ENCODE data around the gene COL16A1.

DNA sequence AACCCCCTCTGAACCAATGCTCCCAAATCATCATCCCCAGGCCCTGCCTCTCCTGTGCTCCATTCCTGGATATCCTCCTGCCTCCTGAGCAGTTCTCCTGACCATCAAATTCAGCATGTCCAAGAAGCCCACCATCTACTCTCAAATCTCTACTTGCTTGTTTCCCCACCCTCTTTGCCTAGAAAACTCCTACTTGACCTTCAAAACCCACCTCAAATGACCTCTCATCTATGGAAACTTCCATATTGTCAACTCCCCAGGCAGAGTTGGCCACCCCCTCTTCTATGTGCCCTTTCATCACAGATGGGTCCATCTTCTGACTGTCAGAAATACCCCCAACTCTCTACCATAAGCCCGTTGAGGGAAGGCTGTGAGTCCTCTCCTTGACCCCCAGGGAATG lies 43.5 kb upstream of the COL16A1 start:
- TF ChIP-seq POLR2A (IDR thresholded peaks at IDR 0.05; ENCODE audit: low read depth, low read length) = no peak
- TF ChIP-seq, protein P1, sequence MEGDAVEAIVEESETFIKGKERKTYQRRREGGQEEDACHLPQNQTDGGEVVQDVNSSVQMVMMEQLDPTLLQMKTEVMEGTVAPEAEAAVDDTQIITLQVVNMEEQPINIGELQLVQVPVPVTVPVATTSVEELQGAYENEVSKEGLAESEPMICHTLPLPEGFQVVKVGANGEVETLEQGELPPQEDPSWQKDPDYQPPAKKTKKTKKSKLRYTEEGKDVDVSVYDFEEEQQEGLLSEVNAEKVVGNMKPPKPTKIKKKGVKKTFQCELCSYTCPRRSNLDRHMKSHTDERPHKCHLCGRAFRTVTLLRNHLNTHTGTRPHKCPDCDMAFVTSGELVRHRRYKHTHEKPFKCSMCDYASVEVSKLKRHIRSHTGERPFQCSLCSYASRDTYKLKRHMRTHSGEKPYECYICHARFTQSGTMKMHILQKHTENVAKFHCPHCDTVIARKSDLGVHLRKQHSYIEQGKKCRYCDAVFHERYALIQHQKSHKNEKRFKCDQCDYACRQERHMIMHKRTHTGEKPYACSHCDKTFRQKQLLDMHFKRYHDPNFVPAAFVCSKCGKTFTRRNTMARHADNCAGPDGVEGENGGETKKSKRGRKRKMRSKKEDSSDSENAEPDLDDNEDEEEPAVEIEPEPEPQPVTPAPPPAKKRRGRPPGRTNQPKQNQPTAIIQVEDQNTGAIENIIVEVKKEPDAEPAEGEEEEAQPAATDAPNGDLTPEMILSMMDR (conservative IDR thresholded peaks at IDR 0.05; ENCODE audit: low read depth, low read length) = no peak

Data from IMR-90 (cell line).